ENCODE data around the gene TNIP1.

TNIP1 gene

GRCh38 chr5:151018846-151019245 lies 62.0 kb downstream of the TNIP1 start:
- no peak for DNase-seq

GRCh38 chr5:151017897-151018296 lies 62.9 kb downstream of the TNIP1 start:
- no peak for DNase-seq

- DNase-seq = no peak
These were observed 64.1 kb downstream of the TNIP1 start for GRCh38 chr5:151016700-151017099.

- no peak for DNase-seq
These were observed 64.8 kb downstream of the TNIP1 start for GRCh38 chr5:151015974-151016587.

- no peak for DNase-seq
These were observed 66.0 kb downstream of the TNIP1 start for GRCh38 chr5:151014680-151015343.

- DNase-seq = no peak
These were observed 68.0 kb downstream of the TNIP1 start for GRCh38 chr5:151012862-151013261.

GRCh38 chr5:151008906-151009305 lies 71.9 kb downstream of the TNIP1 start:
- no peak for DNase-seq

- DNase-seq = no peak
These were observed 72.7 kb downstream of the TNIP1 start for GRCh38 chr5:151008210-151008491.

GRCh38 chr5:151007430-151008209 lies 73.2 kb downstream of the TNIP1 start:
- no peak for DNase-seq

- no peak for DNase-seq
These were observed 74.0 kb downstream of the TNIP1 start for GRCh38 chr5:151006704-151007334.

GRCh38 chr5:151005950-151006576 lies 74.8 kb downstream of the TNIP1 start:
- no peak for DNase-seq

GRCh38 chr5:151005187-151005949 lies 75.5 kb downstream of the TNIP1 start:
- DNase-seq = no peak

- no peak for DNase-seq
These were observed 76.3 kb downstream of the TNIP1 start for GRCh38 chr5:151004499-151004898.

- DNase-seq = no peak
These were observed 77.4 kb downstream of the TNIP1 start for GRCh38 chr5:151003503-151003860.

GRCh38 chr5:151002681-151003502 lies 77.9 kb downstream of the TNIP1 start:
- no peak for DNase-seq

- peak; percentile 20 for DNase-seq
These were observed 78.6 kb downstream of the TNIP1 start for GRCh38 chr5:151002250-151002649.

GRCh38 chr5:151001436-151001835 lies 79.4 kb downstream of the TNIP1 start:
- DNase-seq = no peak

GRCh38 chr5:150999704-151000442 lies 81.0 kb downstream of the TNIP1 start:
- DNase-seq = no peak

- no peak for DNase-seq
These were observed 86.9 kb downstream of the TNIP1 start for GRCh38 chr5:150993826-150994412.

- DNase-seq = no peak
These were observed 87.4 kb downstream of the TNIP1 start for GRCh38 chr5:150993422-150993821.

- DNase-seq = no peak
These were observed 88.1 kb downstream of the TNIP1 start for GRCh38 chr5:150992705-150993104.
